IPS-18a (cell line): Measurements from ENCODE around the gene ZNF397.

ENCODE experiments used
- H3K27ac ChIP-seq: one replicate; pipeline ENCODE4 v1.5.1; 2013; ENCODE audit warnings: low read length
- H3K27me3 ChIP-seq: one replicate; pipeline ENCODE4 v1.6.1; 2013; ENCODE audit warnings: mild to moderate bottlenecking, low read length; ENCODE audit not compliant: control insufficient read depth, insufficient read depth
- H3K36me3 ChIP-seq: one replicate; pipeline ENCODE4 v1.6.1; 2013; ENCODE audit warnings: low read depth, low read length; ENCODE audit not compliant: control insufficient read depth
- H3K4me1 ChIP-seq: one replicate; pipeline ENCODE4 v1.6.1; 2013; ENCODE audit warnings: low read depth, low read length; ENCODE audit not compliant: control insufficient read depth
- H3K4me3 ChIP-seq: one replicate; pipeline ENCODE4 v1.5.1; 2013; ENCODE audit warnings: low read length
- H3K9ac ChIP-seq: one replicate; pipeline ENCODE4 v1.6.1; 2013; ENCODE audit warnings: mild to moderate bottlenecking, low read length, moderate library complexity
- H3K9me3 ChIP-seq: one replicate; pipeline ENCODE4 v1.6.1; 2013; ENCODE audit warnings: low read depth, low read length; ENCODE audit not compliant: control insufficient read depth

ZNF397 gene

DNA sequence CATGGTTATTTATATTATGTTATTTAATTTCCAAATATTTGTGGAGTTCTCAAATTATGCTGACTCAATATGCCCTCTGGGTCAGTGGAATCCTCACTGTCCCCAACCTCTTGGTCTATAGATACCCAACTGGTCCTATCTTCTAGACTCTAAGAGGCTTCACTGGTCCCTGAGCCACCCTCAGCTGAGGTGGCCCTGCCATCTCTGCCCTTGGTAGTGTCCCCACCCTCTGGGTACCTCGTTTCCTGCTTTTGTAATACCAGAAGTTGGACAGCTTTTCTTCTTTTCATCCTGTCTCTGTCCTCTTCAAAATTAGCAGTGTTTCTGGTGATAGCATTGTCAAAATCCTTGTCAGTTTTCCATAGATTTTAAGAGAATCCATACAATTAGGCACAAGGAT is 37.3 kb downstream of the ZNF397 start:
- no peak overlapping the region for H3K9ac ChIP-seq
- H3K9me3 ChIP-seq, result no peaks in the 10 kb centered on the region
- no peaks in the 10 kb centered on the region for H3K36me3 ChIP-seq
- no peaks in the 10 kb centered on the region for H3K27me3 ChIP-seq
- no peak overlapping the region for H3K4me3 ChIP-seq
- no peak overlapping the region for H3K27ac ChIP-seq
- no peaks in the 10 kb centered on the region for H3K4me1 ChIP-seq

DNA sequence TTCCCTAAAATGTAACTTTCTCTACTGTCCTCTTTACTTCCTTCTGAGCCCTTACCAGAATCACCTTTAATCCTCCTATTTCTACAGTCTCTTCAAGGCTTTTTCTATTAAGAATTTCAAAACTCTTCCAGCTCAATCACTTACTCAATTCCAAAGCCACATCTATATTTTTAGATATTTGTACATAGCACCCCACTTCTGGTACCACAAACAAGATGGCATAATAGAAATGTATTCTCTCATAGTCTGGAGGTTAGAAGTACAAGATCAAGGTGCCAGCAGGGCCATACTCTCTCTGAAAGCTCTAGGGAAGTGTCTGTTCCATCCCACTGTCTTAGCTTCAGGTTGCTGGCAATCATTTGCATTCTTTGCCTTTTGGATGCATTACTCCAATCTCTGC is 38.1 kb downstream of the ZNF397 start:
- H3K4me3 ChIP-seq, result no peak overlapping the region
- H3K27ac ChIP-seq, result no peak overlapping the region
- no peaks in the 10 kb centered on the region for H3K4me1 ChIP-seq
- H3K36me3 ChIP-seq, result no peaks in the 10 kb centered on the region
- no peaks in the 10 kb centered on the region for H3K27me3 ChIP-seq
- no peak overlapping the region for H3K9ac ChIP-seq
- H3K9me3 ChIP-seq, result peaks cover 2% of the 10 kb centered on the region

DNA sequence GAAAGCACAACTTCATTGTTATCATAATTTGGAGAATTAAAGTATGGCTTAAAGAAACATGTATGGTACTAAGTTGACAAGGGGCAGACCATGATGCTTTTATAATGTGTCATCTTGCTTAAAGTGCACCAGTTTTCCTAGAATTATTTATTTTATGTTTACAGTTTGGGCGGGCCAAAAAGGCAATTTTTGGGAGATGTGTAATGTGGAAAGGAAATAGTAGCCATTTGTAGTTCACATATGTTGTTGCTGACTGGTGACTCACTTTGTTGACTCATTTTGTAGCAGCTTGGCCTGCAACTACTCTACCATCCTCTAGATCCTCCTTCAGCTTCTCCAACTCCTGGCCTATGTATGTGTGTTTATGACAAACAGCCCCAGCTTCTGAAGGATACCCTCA is 41.5 kb downstream of the ZNF397 start:
- Histone ChIP-seq H3K36me3 (no peaks in the 10 kb centered on the region), H3K4me3 (no peak overlapping the region), H3K9ac (no peak overlapping the region), H3K27ac (no peak overlapping the region), H3K27me3 (no peaks in the 10 kb centered on the region), H3K4me1 (no peaks in the 10 kb centered on the region), H3K9me3 (peaks cover 4% of the 10 kb centered on the region)

DNA sequence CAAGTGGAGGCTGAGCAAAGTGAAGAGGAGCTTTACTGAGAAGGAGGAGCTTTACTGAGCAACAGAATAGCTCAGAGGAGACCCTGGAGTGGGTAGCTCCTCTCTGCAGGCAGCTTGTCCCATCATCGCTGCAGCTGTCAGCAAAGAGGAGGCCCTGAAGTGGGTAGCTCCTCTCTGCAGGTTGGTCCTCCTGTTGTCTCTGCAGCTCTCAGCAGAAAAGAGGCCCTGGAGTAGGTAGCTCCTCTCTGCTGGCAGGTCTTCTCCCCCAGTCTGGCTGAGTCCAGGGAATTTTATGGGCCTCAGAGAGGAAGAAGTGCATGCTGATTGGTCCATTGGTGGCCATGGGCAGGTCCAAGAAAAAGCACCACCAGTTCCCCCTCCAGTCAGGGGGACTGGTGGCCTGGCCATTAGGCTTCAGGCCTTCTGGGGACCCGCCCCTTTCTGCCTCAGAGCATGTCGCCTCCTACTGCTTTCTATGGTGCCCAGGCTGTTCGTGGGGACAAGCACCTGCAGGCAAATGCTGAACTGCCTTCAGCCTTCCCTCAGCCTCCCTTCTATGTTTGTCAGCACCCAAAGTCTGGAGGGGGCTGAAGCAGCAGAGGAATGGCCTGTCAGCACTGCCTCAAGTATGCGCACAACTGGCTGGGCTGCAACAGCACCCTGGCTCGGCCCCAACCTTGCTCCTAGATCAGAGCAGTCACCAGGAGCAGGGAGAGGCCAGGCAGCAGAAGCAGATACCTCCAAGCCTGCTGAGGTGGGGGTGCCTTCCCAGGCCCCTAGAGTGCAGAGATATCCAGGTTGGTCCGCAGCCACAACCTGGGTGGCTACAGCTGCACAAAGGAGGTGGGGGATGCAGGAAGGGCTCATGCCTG is 43.3 kb downstream of the ZNF397 start:
- Histone ChIP-seq H3K27me3 (no peaks in the 10 kb centered on the region), H3K4me3 (no peak overlapping the region), H3K9me3 (peaks cover 4% of the 10 kb centered on the region), H3K36me3 (no peaks in the 10 kb centered on the region), H3K27ac (no peak overlapping the region), H3K9ac (no peak overlapping the region), H3K4me1 (peaks cover under 1% of the 10 kb centered on the region)

DNA sequence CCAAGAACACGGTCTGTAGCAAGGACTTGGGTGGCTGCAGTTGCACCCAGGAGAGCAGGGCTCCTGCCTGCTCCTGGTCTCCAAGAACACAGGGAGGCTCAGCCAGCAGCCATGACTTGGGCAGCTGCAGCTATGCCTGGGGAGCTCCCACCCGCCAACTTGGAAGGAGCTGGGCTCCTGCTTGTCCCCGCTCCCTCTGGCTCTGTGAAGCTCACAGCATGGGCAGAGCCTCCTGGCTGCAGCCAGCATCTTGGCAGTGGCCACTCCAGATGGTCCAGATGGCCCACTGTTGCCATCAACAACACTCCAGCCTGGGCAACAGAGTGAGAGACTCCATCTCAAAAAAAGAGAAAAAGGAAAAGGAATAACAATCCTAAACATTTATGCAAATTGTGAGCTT is 44.0 kb downstream of the ZNF397 start:
- Histone ChIP-seq H3K36me3 (no peaks in the 10 kb centered on the region), H3K27me3 (no peaks in the 10 kb centered on the region), H3K9me3 (peaks cover 4% of the 10 kb centered on the region), H3K9ac (no peak overlapping the region), H3K4me1 (peaks cover 3% of the 10 kb centered on the region), H3K4me3 (no peak overlapping the region), H3K27ac (no peak overlapping the region)

DNA sequence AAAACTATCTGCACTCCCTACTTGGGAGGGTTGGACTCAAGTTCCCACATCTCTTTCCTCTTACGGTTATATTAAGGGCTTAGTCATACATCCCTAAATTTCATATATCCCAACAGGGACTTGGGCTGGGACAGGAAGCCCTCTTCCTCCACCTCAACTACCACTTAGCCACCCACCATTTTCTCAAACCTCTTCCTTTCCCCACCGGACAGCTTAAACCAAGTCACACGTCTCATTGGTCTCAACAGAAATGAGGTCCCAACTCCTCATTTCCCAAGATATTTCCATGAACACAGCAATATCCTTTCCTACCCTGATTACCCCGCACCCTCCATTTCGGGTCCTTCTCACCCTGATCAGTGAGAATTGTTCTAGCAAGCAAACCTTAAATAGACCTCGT is 48.5 kb downstream of the ZNF397 start:
- H3K4me1 ChIP-seq, result peaks cover 3% of the 10 kb centered on the region
- H3K4me3 ChIP-seq, result peak overlapping the region; percentile 98
- no peaks in the 10 kb centered on the region for H3K27me3 ChIP-seq
- H3K9me3 ChIP-seq, result no peaks in the 10 kb centered on the region
- no peaks in the 10 kb centered on the region for H3K36me3 ChIP-seq
- peak overlapping the region; percentile 90 for H3K27ac ChIP-seq
- H3K9ac ChIP-seq, result peak overlapping the region; percentile 93

DNA sequence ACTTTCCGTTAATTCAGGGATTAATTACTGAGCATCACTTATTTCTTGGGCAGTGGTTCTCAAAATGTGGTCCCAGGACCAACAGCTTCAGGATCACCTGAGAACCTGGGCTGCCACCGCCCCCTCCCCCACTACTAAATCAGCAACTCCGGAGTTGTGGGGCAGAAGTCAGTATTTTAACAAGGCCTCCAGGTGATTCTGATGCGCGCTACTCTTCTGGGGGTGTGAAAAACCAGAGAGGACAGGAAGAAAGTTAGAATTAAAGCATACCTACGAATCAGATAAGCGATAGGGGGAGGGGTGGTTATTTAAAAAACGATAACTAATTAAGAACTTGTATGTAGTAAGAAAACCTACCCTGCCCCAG is 48.9 kb downstream of the ZNF397 start:
- H3K27me3 ChIP-seq, result no peaks in the 10 kb centered on the region

DNA sequence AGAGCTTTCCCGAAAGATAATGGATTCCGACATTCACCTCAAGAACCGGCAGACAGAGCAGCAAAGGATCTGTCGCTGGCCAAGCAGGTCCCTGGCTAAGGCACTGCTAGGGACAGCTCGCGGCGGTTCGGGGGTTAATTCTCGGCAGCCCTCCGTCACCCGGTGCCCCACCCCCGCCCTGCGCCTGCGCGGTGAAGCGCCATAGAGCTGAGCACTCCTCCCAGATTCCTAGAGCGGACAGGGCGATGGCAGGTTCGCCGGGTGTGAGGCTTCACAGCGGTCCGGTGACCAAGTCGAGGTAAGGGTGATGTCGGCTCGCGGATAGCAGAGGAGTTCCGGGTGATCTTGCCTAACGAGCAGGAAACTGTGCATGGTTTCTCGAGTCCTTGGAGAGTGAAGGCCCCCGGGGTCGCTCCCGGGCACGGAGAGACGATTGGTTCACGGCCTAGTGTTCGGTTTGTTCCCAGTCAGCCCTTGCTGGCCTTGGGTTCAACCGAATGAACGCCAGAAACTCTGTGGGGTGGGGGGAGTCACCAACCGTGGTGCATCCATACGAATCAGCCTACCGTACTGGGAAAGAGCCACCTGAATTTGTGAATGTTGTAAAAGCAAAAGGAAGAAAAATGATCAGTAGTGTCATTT is 49.4 kb downstream of the ZNF397 start, which contains the start of gene ZSCAN30:
TSS of gene ZSCAN30 (minus strand) at position 136 of the 642 bp plus-strand sequence. CDS start 25,877 bp downstream, outside the sequence.
- H3K9ac ChIP-seq, result peak within 1 kb of the TSS; percentile 93
- H3K36me3 ChIP-seq, result no peaks in the 10 kb centered on the region
- peak within 1 kb of the TSS; percentile 90 for H3K27ac ChIP-seq

More for the DNA sequence above, 48.9 kb downstream of the ZNF397 start:
- H3K4me3 ChIP-seq, result peak overlapping the region; percentile 98
- H3K9me3 ChIP-seq, result no peaks in the 10 kb centered on the region
- H3K27ac ChIP-seq, result peak overlapping the region; percentile 90
- H3K9ac ChIP-seq, result peak overlapping the region; percentile 93
- peaks cover 3% of the 10 kb centered on the region for H3K4me1 ChIP-seq
- H3K36me3 ChIP-seq, result no peaks in the 10 kb centered on the region

DNA sequence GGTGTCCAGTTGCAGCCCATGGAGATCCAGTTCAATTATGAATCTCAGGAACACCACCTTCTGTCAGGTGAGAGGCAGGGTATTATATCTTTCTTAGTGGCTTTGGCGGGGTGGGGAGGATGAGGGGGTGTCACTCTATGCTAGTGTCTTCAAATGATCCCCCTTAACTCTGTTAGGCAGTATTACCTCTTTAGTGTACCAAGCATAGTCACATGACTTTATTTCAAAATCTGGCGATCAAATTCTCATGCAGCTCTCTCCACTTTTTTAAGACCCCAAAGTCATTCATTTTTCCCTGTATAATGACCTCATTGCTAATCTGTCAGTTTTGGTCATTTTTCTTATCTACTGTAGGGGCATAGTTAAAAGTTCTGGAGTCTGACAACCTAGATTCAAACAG is 50.3 kb downstream of the ZNF397 start:
- no peak overlapping the region for H3K27ac ChIP-seq
- peak overlapping the region; percentile 93 for H3K9ac ChIP-seq
- H3K4me3 ChIP-seq, result peak overlapping the region; percentile 98

More for the DNA sequence above, 49.4 kb downstream of the ZNF397 start, which contains the start of gene ZSCAN30:
- peaks cover 3% of the 10 kb centered on the region for H3K4me1 ChIP-seq
- H3K9me3 ChIP-seq, result no peaks in the 10 kb centered on the region
- peak within 1 kb of the TSS; percentile 98 for H3K4me3 ChIP-seq
- no peaks in the 10 kb centered on the region for H3K27me3 ChIP-seq

DNA sequence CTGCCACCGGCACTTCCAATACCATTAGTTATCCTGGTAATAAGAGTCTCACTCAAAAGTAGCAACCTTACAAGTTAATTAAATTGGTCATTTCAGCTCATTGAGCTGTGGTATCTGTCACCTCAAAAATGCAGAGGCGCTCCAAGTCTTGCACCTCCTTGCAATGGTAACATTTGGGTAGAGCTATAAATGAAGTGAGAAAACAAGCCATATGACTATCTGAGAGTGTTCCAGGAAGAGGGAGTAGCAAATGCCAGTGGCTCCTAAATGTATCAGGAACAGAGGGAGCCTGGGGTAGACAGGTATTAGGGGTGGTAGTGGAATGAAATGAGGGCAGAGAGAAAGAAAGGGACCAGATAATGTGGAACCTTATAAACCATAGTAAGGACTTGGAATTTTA is 55.2 kb downstream of the ZNF397 start:
- Histone ChIP-seq H3K27me3 (no peaks in the 10 kb centered on the region), H3K9ac (no peak overlapping the region), H3K36me3 (peaks cover 11% of the 10 kb centered on the region), H3K9me3 (no peaks in the 10 kb centered on the region), H3K4me3 (no peak overlapping the region), H3K27ac (no peak overlapping the region), H3K4me1 (no peaks in the 10 kb centered on the region)

More for the DNA sequence above, 50.3 kb downstream of the ZNF397 start:
- no peaks in the 10 kb centered on the region for H3K27me3 ChIP-seq
- H3K9me3 ChIP-seq, result no peaks in the 10 kb centered on the region
- peaks cover 9% of the 10 kb centered on the region for H3K36me3 ChIP-seq
- peaks cover 3% of the 10 kb centered on the region for H3K4me1 ChIP-seq

DNA sequence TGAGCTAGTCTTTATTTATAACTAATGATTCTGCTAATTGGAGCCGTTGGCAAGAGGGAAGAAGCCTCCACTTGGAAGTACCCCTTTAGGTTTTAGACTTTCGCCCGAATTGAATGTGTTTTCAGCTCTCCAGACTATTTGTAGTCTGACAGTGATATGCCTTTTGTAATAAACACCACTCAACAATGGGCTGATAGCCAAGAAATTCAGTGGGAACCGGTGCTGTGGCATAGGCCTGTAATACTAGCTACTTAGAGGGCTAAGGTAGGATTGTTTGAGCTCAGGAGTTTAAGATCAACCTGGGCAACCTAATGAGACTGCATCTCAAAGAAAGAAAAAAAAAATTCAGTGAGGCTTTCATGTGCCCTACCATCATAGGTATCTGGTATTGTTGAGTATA is 62.8 kb downstream of the ZNF397 start:
- Histone ChIP-seq H3K9me3 (peaks cover 41% of the 10 kb centered on the region), H3K27me3 (no peaks in the 10 kb centered on the region), H3K27ac (no peak overlapping the region), H3K36me3 (peaks cover 20% of the 10 kb centered on the region), H3K9ac (no peak overlapping the region), H3K4me1 (no peaks in the 10 kb centered on the region), H3K4me3 (no peak overlapping the region)
